ENCODE measurements around the gene MCM10.

The MCM10 gene

DNA sequence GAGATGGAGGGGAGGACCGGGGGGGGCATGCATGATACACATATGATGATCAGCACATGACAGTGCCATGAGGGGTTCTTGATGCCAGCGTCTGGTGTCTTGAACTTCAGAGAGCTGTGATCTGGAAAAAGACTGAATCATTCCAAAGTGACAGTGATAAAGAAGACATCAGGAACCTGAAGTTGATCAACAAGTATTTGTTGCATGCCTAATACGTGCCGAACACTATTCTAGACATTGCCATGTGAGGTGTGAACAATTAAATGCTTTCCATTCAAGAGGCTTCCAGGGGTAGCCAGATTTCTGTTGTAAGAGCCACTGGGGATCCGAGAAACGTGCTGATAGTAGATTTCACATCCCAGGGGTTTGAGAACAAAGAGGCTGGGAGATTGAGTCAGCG lies 6.2 kb downstream of the MCM10 start:
- no peak for DNase-seq

DNA sequence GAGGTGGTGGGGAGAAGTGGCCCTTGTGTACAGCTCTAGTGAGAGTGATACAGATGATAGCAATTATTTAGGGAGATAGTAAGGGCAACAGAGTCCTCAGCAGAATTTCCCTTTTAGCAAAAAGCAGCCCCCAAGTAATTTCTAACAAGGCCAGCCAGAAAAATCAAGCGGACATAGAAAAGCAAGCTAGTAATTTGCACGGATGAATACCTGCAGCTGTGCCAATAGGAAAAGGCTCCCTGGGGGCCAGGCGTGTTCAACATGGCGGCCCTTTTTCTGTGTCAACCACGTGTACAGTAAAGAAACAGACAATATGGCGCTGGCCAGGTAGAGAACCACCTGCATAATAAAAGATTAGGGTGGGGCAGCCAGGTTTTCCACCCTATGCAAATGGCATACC lies 7.4 kb downstream of the MCM10 start:
- DNase-seq = no peak

DNA sequence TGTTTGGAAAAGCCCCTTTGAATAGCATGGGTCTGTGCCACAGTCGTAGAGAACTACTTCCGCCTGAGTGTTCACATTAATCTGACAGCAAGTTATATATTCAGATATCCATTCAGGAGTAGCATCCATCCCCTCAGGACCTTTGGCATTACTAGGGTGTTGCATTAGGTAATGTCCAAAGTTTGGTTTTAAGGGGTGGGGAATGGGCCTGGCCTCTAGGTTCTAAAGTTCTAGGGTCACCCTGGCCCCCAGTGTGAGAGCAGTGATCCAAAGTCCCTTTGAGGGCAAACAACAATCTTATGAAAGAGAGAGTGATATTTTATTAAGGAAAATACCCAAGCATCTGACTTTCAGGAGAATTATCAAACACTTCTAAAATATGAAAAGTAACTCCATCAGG lies 12.3 kb downstream of the MCM10 start:
- no peak for DNase-seq

DNA sequence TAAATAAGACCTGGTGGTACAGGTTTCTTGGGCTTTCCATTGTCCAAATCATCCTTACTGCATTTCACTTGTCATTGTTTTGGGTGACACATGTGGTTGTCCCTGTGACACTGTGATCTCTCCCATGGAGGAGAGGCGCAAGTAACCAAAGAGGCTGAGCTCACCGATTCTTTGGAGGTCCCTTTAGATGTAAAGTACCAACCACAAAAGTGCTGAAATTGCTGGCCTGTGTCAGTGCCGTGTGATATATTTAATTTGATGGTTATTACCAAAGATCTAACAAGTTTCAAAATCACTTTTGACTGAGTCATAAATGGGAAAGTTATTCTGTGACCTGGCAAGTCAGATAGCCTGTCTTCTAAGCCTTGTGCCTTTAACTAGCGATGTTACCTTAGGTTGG lies 19.4 kb downstream of the MCM10 start:
- no peak for DNase-seq

DNA sequence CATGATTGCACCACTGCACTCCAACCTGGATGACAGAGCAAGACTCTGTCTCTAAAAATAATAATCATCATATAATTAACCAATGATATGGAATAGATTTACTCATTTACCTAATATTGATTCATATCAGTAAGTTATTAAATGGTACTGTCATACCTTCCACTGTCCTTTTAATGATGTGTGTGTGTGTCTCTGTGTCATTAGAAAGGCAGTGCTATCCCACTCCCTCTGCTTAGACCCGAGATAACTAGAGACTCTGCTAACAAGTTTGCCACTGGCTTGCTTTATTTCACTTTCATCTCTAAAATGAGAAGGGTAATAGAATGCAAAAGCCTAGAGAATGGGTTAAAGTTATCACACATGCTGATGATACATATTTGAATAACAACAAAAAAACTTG lies 21.1 kb downstream of the MCM10 start:
- no peak for DNase-seq

DNA sequence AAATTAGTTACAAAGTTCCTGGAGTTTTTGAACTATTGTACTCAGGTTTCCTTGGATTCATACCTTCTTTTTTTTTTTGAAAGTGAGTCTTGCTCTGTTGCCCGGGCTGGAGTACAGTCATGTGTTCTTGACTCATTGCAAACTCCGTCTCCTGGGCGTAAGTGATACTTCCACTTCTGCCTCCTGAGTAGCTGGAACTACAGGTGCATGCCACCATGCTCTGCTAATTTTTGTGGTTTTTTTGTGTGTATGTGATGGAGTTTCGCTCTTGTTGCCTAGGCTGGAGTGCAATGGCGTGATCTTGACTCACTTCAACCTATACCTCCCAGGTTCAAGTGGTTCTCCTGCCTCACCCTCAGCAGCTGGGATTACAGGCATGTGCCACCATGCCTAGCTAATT lies 22.3 kb downstream of the MCM10 start:
- DNase-seq = no peak

DNA sequence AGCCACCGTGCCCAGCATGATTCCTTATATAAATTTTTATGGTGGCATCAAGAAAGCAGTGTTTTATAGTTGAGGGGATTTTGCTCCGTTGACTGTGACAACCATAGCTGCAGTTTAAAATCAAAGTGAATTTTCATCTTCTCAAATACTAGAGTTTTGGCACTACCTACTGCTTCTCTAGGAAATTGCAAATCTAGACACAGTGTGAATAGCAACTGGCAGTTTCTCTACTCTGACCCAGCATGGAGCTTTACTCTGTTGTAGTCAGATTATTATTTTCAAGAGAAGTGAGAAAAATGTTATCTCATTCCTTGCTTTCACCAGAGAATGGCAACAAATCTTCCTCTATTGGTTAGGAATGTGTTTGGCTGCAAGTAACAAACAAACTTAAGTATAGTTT lies 22.9 kb downstream of the MCM10 start:
- no peak for DNase-seq

DNA sequence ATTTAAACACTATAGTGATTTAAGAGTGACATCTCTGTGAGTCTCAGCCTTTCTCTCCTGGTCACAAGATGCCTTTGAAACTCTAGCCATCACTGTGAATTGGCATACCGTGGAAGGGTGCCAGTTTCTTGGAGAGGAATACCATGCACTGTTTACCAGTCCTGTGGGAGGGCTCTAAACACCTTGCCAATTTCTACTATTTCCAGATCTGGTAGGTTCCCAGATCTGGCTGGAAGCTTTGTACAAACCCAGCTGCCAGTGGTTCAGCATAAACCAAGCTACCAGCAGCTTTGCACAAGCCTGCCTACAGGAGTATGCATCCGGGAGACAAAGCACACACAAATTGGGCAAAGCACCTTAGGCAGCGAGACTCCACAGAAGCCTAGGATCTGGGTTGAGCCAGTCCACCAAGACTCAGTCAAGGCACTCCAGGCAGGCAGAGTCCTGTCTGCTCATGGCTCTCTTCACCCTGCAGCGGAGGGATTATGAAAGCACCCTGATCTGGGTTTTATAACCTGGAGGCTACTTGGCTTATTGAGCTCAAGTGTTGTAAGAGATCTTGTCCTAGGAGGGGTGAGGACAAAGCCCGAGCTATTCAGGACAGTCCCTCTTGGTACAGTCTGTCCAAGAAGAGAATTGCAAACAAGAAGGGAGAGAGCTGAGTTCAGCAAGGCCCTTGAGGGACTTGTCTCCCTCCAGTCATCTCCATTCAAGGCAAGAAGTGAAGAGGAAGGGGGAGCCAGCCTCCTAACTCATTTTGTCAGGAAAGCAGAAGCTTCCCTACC lies 23.6 kb downstream of the MCM10 start:
- DNase-seq = no peak

DNA sequence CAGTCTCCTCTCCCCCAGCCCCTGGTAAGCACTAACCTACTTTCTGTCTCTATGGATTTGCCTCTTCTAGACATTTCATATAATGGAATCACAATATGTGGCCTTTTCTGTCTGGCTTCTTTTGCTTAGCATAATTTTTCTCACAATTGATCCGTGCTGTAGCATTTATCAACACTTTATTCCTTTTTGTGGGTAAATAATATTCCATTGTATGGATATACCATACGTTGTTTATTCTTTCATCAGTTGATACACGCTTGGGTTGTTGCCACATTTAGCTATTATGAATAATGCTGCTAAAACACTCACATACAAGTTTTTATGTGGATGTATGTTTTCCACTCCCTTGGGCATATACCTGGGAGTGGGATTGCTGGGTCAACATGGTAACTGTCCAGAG lies 25.8 kb downstream of the MCM10 start:
- DNase-seq = no peak

DNA sequence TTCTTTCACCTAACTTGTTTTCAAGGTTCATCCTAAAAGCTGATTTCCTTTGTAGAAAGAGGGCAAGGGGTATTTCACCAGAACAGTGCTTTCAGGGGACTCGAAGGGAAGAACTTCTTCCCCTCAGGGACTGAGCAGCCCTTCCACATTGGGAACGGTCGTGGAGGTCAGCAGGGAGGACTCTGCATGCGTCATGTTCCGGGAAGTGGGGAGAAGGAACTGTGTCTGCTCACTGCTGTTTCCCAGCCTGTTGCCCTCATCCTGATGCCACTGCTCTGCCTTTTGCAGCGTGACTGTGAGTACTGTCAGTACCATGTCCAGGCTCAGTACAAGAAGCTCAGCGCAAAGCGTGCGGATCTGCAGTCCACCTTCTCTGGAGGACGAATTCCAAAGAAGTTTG lies 27.2 kb downstream of the MCM10 start:
- DNase-seq = no peak

DNA sequence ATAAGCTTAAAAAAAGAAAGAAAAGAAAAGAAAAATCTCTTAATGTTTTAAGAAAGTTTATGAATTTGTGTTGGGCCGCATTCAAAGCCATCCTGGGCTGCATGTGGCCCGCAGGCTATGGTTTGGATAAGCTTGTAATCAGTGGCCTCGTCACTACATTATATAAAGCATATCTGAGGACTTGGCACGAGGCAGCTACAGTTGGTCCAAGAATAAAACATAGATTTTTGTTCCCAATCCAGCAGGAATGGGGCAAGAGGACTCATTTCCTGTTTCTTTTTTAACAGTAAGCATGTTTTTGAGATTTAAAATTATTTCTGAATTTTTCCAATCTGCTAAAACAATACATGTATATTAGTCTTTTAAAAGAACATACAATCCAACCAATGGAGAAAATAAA lies 28.6 kb downstream of the MCM10 start:
- no peak for DNase-seq

DNA sequence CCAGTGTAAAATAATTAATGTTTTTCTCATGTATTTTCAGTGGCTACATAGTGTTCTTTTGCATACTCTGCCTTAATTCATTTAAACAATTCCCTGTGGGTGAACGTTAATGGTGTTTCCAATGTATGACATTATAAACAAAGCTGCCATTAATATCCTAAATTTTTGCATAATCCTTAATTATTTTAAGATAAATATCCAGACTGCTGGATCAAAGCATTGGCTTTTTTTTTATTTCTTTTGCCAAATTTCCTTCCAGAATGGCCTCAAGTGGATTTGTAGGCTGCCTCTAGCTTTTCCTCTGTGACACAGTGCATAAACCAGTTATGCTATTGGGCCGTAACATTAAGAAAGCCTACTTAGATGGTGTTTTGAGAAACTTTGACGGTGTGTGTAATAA lies 29.5 kb downstream of the MCM10 start:
- DNase-seq = no peak

DNA sequence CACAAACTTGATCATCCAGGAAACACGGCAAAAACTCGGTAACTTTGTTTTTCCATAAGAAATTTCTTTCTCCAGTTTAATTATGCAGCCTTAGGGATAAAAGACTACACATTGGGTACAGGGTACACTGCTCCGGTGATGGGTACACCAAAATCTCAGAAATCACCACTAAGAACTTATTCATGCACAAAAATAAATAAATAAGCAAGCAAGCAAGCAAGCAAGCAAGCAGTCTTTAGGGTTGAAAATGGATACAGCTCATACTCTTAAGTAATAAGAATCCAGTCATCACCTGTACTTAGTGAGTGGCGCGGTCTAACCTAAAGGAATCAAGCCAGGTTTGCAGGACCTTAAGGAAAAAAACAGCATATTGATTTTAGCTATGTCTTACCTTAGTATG lies 30.0 kb downstream of the MCM10 start:
- DNase-seq = no peak

DNA sequence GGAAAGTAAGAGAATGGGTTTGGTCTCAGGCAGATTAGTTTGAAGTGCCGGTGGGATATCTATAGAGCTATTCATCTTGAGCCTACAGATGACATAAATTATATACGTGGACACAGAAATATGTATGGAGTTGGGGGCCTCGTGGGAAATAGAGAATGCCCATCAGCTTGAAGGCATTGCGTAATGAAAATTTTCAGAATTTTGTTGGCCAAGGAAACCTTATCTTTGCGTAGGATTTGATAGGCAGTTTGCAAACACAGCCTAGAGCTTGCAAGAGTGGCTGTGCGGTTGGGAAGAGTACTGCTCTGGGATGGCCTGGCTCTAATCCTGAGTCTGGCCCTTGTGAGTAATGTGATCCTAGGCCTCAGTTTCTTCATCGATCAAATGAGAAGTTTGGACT lies 32.3 kb downstream of the MCM10 start:
- no peak for DNase-seq

DNA sequence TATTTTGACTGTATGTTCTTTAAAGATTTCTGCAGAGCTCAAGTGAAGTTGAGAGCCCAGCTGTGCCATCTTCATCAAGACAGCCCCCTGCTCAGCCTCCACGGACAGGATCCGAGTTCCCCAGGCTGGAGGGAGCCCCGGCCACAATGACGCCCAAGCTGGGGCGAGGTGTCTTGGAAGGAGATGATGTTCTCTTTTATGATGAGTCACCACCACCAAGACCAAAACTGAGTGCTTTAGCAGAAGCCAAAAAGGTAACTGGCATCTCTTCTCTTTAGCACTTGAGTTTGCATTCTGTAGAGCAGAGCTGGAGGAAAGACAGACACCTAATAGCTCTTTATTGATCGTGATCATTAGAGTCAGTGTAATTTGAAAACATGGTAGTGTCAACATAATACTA lies 33.7 kb downstream of the MCM10 start:
- DNase-seq = no peak

DNA sequence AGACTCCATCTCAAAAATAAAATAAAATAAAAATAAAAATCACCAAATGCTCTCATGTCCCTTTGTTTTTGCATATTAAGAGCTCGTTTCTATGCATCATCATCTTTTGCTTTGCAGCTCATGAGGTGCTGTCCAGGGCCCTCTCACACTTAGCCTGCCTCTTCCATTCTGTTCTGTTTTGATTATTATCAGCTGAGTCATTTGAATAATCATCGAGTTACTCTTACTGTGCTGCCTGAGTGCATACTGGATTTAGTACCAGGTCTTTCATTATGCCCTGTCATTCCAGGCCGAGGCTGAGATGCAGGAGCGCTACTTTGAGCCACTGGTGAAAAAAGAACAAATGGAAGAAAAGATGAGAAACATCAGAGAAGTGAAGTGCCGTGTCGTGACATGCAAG lies 39.8 kb downstream of the MCM10 start:
- DNase-seq = no peak

DNA sequence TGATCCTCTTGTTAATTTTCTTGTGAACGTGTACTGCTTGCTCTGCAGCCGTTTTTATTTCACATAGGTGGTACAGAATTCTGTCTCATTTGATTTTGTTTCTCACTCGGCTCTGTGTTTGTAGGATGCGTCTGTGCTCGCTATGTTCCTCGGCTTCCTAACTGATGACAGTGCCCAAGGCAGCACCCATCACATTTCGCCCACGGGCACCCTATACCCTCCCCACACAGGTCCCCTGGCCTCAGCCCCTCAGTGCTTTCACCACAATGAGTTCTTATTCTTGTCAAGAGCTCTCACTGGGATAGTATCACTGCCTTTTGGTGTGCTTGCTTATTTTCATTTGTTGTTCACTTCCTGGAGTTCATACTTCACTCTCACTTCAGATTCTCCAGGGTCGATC lies 44.7 kb downstream of the MCM10 start:
- DNase-seq = no peak

DNA sequence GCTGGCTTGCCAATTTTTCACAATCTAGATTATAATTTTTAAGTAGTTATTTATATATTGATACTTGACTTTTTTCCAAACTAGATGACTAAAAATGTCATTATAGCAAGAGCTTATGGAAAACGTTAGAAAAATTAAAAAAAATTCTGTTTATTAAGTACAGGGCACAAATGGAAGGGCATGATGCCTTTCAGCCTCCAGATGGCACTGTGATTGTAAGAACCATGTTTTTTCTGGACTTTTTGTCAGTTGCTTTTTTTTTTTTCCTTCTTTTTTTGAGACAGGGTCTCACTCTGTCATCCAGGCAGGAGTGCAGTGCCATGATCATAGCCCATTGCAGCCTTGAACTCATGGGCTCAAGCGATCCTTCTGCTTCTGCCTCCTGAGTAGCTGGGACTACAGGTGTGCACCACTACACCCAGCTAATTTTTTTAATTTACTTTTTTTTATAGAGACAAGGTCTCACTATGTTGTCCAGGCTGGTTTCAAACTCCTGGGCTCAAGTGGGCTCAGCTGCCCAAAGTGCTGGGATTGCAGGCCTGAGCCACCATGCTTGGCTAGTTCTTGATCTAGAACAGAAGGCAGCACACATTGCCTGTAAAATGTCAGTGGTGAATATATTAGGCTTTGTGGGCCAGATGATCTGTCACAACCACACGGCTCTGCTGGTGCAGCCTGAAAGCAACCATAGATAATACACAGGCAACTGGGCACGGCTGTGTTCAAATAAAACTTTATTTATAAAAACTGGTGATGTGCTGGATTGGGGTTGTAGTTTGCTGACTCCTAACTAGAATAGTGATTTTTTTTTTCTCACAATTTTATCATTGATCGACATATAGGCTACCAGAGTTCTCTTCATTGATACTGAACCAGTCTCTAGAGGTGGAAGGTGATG lies 45.4 kb downstream of the MCM10 start:
- no peak for DNase-seq

DNA sequence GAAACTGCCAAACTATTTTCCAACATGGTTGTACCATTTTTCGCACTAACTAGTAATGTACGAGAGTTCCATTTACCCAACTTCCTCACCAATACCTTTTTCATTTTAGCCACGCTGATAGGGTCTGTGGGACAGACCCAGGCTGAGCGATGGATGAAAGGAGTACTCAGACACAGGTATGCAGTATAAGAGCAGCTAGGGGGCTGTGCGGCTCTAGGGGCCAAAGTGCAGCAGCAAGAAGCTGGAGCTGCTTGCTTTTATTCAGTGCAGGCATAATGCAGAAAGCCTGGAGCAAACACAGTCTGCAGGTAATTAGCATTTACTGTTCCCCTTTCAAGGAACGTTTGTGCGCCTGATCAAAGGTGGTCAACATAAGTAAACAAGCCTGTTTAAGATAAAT lies 51.8 kb downstream of the MCM10 start:
- no peak for DNase-seq

DNA sequence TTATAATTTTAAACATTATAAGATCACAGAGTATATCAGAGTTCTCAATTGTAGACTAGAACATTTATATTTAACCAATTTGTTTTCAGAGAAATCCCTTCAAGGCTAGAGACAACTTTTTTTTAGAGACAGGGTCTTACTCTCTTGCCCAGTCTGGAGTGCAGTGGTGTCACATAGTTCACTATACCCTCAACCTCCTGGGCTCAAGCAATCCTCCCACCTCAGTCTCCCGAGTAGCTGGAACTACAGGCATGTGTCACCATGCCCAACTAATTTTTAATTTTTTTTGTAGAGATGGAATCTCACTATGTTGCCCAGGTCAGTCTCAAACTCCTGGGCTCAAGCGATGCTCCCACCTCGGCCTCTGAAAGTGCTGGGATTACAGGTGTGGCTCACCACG lies 57.5 kb downstream of the MCM10 start:
- no peak for DNase-seq

DNA sequence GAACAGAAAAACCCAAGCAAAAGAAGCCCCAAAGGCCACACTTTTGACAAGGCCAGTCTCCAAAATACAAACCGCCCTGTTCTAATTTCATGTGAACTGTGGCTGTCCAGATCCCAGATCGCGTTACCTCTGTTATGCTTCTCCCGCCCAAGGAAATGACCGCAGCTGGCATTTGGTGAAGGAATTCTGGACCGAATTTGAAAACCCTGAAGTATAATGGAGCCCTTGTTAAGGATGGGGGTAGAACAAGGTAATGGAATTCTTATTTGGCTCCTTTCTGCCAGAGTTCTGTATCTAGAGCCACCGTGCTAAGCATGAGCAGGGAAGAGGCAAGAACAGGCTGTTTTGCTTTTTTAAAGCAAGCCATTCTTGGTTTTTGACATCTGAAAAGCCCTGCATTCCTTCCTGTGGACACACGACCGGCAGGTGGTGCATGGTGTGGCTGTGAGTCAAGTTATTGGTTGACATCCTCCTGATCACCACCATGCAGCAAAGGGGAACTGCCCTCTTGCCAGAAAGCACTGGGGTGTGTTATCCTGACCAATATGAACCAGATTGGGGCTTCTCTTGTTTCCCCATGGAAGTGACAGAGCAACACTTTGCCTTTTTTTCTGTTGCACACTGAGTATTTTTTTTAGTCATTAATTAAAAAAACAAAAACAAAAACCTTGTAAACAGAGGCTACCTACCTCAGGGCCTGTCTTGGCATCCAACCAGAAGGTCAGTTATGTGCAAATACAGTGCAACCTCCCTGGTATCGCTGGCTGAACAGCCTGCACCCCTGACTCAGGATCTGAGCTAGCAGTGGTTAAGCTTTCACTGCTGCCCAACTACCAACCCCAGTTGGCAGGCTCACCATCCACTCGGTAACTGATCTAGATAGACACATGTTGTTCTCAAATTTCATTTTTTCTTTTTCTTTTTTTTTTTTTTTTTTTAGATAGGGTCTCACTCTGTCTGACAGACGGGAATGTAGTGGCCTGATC lies 58.6 kb downstream of the MCM10 start:
- peak; percentile 37 for DNase-seq

DNA sequence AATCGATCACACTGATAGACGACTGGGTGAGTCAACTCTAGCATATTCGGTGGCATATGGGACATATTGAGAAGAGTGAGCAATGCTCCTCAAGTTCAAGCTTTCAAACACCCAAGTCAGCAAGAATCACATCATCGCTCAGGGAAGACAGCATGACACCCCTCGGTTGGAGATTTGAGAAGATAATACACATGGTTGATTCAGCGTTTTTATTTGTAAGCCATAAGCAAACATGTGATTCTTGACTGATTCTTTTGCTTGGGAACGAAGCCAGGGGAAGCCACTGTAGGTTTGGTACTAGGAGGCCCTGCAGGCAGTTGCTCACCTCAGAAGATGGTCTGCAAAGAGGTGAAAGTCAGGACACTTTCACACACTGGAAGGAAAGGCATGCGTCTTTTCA lies 60.2 kb downstream of the MCM10 start:
- no peak for DNase-seq

DNA sequence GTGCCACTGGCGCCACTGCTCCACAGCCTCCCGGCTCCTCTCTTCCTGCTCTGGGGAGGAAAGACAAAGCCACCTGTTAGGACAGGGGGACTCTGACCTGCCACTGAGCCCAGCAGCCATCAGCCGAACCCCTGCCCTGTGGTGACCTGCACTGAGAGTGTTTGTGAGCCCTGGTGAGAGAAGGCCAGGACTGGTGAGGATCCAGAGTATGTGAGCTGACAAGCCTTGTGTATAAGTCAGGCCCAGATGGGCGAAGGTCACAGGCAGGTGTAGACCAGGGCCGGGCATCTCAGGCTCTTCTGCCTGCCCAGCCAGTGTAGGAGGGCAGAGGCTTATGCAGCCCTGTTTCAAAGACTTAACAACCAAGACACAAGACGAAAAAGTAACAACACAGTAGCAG lies 60.8 kb downstream of the MCM10 start:
- DNase-seq = no peak
